ENCODE data around the gene FOLR1.

FOLR1 gene

GRCh38 chr11:72224564-72225410 lies 32.8 kb downstream of the FOLR1 start, which contains the start of gene INPPL1:
Gene INPPL1, plus strand, starts transcription at chr11:72224767. Its CDS starts 218 bp downstream, at chr11:72224985.
- DNase-seq, result no peak

GRCh38 chr11:72225411-72225951 lies 33.5 kb downstream of the FOLR1 start:
- no peak for DNase-seq

GRCh38 chr11:72226701-72227100 lies 34.8 kb downstream of the FOLR1 start:
- DNase-seq, result no peak

- DNase-seq, result no peak
These were observed 35.6 kb downstream of the FOLR1 start for GRCh38 chr11:72227316-72228228.

- no peak for DNase-seq
These were observed 36.4 kb downstream of the FOLR1 start for GRCh38 chr11:72228229-72228843.

GRCh38 chr11:72228844-72229231 lies 36.9 kb downstream of the FOLR1 start:
- no peak for DNase-seq

GRCh38 chr11:72229336-72229924 lies 37.5 kb downstream of the FOLR1 start:
- no peak for DNase-seq

- no peak for DNase-seq
These were observed 38.2 kb downstream of the FOLR1 start for GRCh38 chr11:72229925-72230763.

- DNase-seq, result no peak
These were observed 38.9 kb downstream of the FOLR1 start for GRCh38 chr11:72230764-72231365.

- no peak for DNase-seq
These were observed 39.7 kb downstream of the FOLR1 start for GRCh38 chr11:72231396-72232259.

- DNase-seq, result no peak
These were observed 40.5 kb downstream of the FOLR1 start for GRCh38 chr11:72232260-72233055.

- DNase-seq, result no peak
These were observed 41.3 kb downstream of the FOLR1 start for GRCh38 chr11:72233056-72233772.

- DNase-seq, result no peak
These were observed 42.0 kb downstream of the FOLR1 start for GRCh38 chr11:72233773-72234513.

- DNase-seq, result no peak
These were observed 42.5 kb downstream of the FOLR1 start for GRCh38 chr11:72234514-72234830.

GRCh38 chr11:72234920-72235319 lies 43.0 kb downstream of the FOLR1 start:
- DNase-seq, result no peak

GRCh38 chr11:72235351-72236057 lies 43.6 kb downstream of the FOLR1 start:
- no peak for DNase-seq

GRCh38 chr11:72236083-72236697 lies 44.2 kb downstream of the FOLR1 start:
- no peak for DNase-seq
